ENCODE results near the gene CHRNA1. TPM values are rescaled to one million over a fixed set of nuclear protein-coding genes. Genes with fewer than 3 reads are reported as not detected.

The CHRNA1 gene
- total RNA-seq, 4 donors from 2014 or later = not detected

- Histone ChIP-seq H3K9me3 (no peaks in the 10 kb centered on the region), H3K4me1 (peaks cover 12% of the 10 kb centered on the region), H3K27ac (no peak overlapping the region), H3K27me3 (peaks cover 41% of the 10 kb centered on the region), H3K36me3 (no peaks in the 10 kb centered on the region), H3K4me3 (no peak overlapping the region)
- no peak for TF ChIP-seq EP300 (IDR thresholded peaks at IDR 0.05)
- TF ChIP-seq CTCF (IDR thresholded peaks at IDR 0.05) = no peak
- no peak for TF ChIP-seq POLR2AphosphoS5 (IDR thresholded peaks at IDR 0.05)
- no peak for TF ChIP-seq POLR2A (IDR thresholded peaks at IDR 0.05)
- DNase-seq (ENCODE audit: low spot score in 2 of 2) = no peak
- 91% methylated on average over 9 of the region's 9 CpGs for WGBS
These were observed 36.2 kb downstream of the CHRNA1 start for GRCh38 chr2:174728096-174728495.

- no peaks in the 10 kb centered on the region for H3K36me3 ChIP-seq
- peaks cover 38% of the 10 kb centered on the region for H3K27me3 ChIP-seq
- H3K27ac ChIP-seq = no peak overlapping the region
- H3K4me3 ChIP-seq = no peak overlapping the region
- TF ChIP-seq EP300 (IDR thresholded peaks at IDR 0.05) = no peak
- no peak for TF ChIP-seq CTCF (IDR thresholded peaks at IDR 0.05)
- TF ChIP-seq POLR2AphosphoS5 (IDR thresholded peaks at IDR 0.05) = no peak
- no peak for TF ChIP-seq POLR2A (IDR thresholded peaks at IDR 0.05)
- 56% methylated on average over 4 of the region's 4 CpGs for WGBS
- H3K9me3 ChIP-seq = no peaks in the 10 kb centered on the region
- DNase-seq (ENCODE audit: low spot score in 2 of 2) = no peak
- peaks cover 12% of the 10 kb centered on the region for H3K4me1 ChIP-seq
These were observed 38.1 kb downstream of the CHRNA1 start for GRCh38 chr2:174726212-174726611.

GRCh38 chr2:174722942-174723592 is 41.2 kb downstream of the CHRNA1 start:
- Histone ChIP-seq H3K4me1 (no peaks in the 10 kb centered on the region), H3K27ac (no peak overlapping the region), H3K9me3 (peaks cover under 1% of the 10 kb centered on the region), H3K36me3 (no peaks in the 10 kb centered on the region), H3K4me3 (no peak overlapping the region), H3K27me3 (peaks cover 8% of the 10 kb centered on the region)
- no peak for DNase-seq (ENCODE audit: low spot score in 2 of 2)
- TF ChIP-seq EP300 (IDR thresholded peaks at IDR 0.05) (no peak), POLR2A (IDR thresholded peaks at IDR 0.05) (no peak), CTCF (IDR thresholded peaks at IDR 0.05) (no peak), POLR2AphosphoS5 (IDR thresholded peaks at IDR 0.05) (no peak)
- WGBS = 100% methylated on average over 1 of the region's 1 CpG

GRCh38 chr2:174719016-174719415 is 45.3 kb downstream of the CHRNA1 start:
- Histone ChIP-seq H3K36me3 (no peaks in the 10 kb centered on the region), H3K9me3 (peaks cover 3% of the 10 kb centered on the region), H3K27me3 (no peaks in the 10 kb centered on the region), H3K4me1 (no peaks in the 10 kb centered on the region), H3K4me3 (no peak overlapping the region), H3K27ac (no peak overlapping the region)
- DNase-seq (ENCODE audit: low spot score in 2 of 2) = no peak
- WGBS = 66% methylated on average over 4 of the region's 4 CpGs
- TF ChIP-seq CTCF (IDR thresholded peaks at IDR 0.05) = no peak
- no peak for TF ChIP-seq POLR2AphosphoS5 (IDR thresholded peaks at IDR 0.05)
- TF ChIP-seq EP300 (IDR thresholded peaks at IDR 0.05) = no peak
- TF ChIP-seq POLR2A (IDR thresholded peaks at IDR 0.05) = no peak

- no peak for TF ChIP-seq EP300 (IDR thresholded peaks at IDR 0.05)
- Histone ChIP-seq H3K27me3 (no peaks in the 10 kb centered on the region), H3K4me1 (no peaks in the 10 kb centered on the region), H3K4me3 (no peak overlapping the region), H3K9me3 (peaks cover 3% of the 10 kb centered on the region), H3K36me3 (no peaks in the 10 kb centered on the region), H3K27ac (no peak overlapping the region)
- DNase-seq (ENCODE audit: low spot score in 2 of 2) = no peak
- 45% methylated on average over 4 of the region's 4 CpGs for WGBS
These were observed 45.7 kb downstream of the CHRNA1 start for GRCh38 chr2:174718591-174718990.

GRCh38 chr2:174717916-174718315 is 46.4 kb downstream of the CHRNA1 start:
- no peak for DNase-seq (ENCODE audit: low spot score in 2 of 2)
- Histone ChIP-seq H3K9me3 (peaks cover 3% of the 10 kb centered on the region), H3K4me1 (no peaks in the 10 kb centered on the region), H3K4me3 (no peak overlapping the region), H3K27ac (no peak overlapping the region), H3K27me3 (no peaks in the 10 kb centered on the region), H3K36me3 (no peaks in the 10 kb centered on the region)
- WGBS = 79% methylated on average over 3 of the region's 3 CpGs
- TF ChIP-seq POLR2AphosphoS5 (IDR thresholded peaks at IDR 0.05) (no peak), EP300 (IDR thresholded peaks at IDR 0.05) (no peak), POLR2A (IDR thresholded peaks at IDR 0.05) (no peak)
